Nephron progenitor cell (in vitro differentiated cells): Measurements from ENCODE around the gene RBM47.

Experiments
- DNase-seq: peaks from one replicate; pipeline ENCODE4 v3.0.0; 2021
- H3K27ac Mint-ChIP-seq: 2 replicates; pipeline ENCODE4 v1.8.0; 2021; ENCODE audit warnings: mild to moderate bottlenecking, moderate library complexity, mixed read lengths
- H3K27me3 Mint-ChIP-seq: 2 replicates; pipeline ENCODE4 v1.8.0; 2021; ENCODE audit warnings: mild to moderate bottlenecking, low read depth, mixed read lengths; ENCODE audit not compliant: poor library complexity
- H3K36me3 Mint-ChIP-seq: 2 replicates; pipeline ENCODE4 v1.8.0; 2021; ENCODE audit warnings: low read depth, mixed read lengths
- H3K4me1 Mint-ChIP-seq: 2 replicates; pipeline ENCODE4 v1.8.0; 2021; ENCODE audit warnings: mixed read lengths
- H3K4me3 Mint-ChIP-seq: 2 replicates; pipeline ENCODE4 v1.8.0; 2021; ENCODE audit warnings: mild to moderate bottlenecking, moderate library complexity, mixed read lengths
- H3K9me3 Mint-ChIP-seq: 2 replicates; pipeline ENCODE4 v1.8.0; 2021; ENCODE audit warnings: mild to moderate bottlenecking, moderate library complexity, mixed read lengths
- CTCF ChIP-seq: fragments of 200-600 bp; sonication (generic); IDR thresholded peaks from 2 replicates; pipeline ENCODE4 v1.5.0; 2021; ENCODE audit warnings: antibody characterized with exemption

The RBM47 gene

GRCh38 chr4:40592034-40592433 is 37.6 kb downstream of the RBM47 start:
- no peak for DNase-seq
- Mint-ChIP-seq H3K27me3 (peaks cover 4% of the 10 kb centered on the region), H3K4me1 (peaks cover 14% of the 10 kb centered on the region)

GRCh38 chr4:40587826-40588225 is 41.8 kb downstream of the RBM47 start:
- no peak overlapping the region for H3K4me3 Mint-ChIP-seq
- no peak overlapping the region for H3K27ac Mint-ChIP-seq
- DNase-seq: no peak
- peaks cover 5% of the 10 kb centered on the region for H3K27me3 Mint-ChIP-seq
- TF ChIP-seq CTCF: no peak
- H3K36me3 Mint-ChIP-seq: no peaks in the 10 kb centered on the region
- peaks cover 21% of the 10 kb centered on the region for H3K9me3 Mint-ChIP-seq
- peaks cover 29% of the 10 kb centered on the region for H3K4me1 Mint-ChIP-seq

More at GRCh38 chr4:40592034-40592433, 37.6 kb downstream of the RBM47 start:
- H3K36me3 Mint-ChIP-seq: no peaks in the 10 kb centered on the region
- H3K9me3 Mint-ChIP-seq: peaks cover 21% of the 10 kb centered on the region
- H3K27ac Mint-ChIP-seq: no peak overlapping the region
- no peak overlapping the region for H3K4me3 Mint-ChIP-seq
- no peak for TF ChIP-seq CTCF

GRCh38 chr4:40587351-40587750 is 42.3 kb downstream of the RBM47 start:
- no peaks in the 10 kb centered on the region for H3K36me3 Mint-ChIP-seq
- no peak for DNase-seq
- H3K9me3 Mint-ChIP-seq: peaks cover 21% of the 10 kb centered on the region
- no peak for TF ChIP-seq CTCF
- peaks cover 6% of the 10 kb centered on the region for H3K27me3 Mint-ChIP-seq
- peaks cover 32% of the 10 kb centered on the region for H3K4me1 Mint-ChIP-seq
- no peak overlapping the region for H3K4me3 Mint-ChIP-seq
- H3K27ac Mint-ChIP-seq: no peak overlapping the region

- no peaks in the 10 kb centered on the region for H3K36me3 Mint-ChIP-seq
- H3K27ac Mint-ChIP-seq: no peak overlapping the region
- H3K4me1 Mint-ChIP-seq: peaks cover 36% of the 10 kb centered on the region
- no peak overlapping the region for H3K4me3 Mint-ChIP-seq
- TF ChIP-seq CTCF: no peak
- peaks cover 6% of the 10 kb centered on the region for H3K27me3 Mint-ChIP-seq
- peaks cover 17% of the 10 kb centered on the region for H3K9me3 Mint-ChIP-seq
- no peak for DNase-seq
Measured at GRCh38 chr4:40586729-40587128, 42.9 kb downstream of the RBM47 start.

GRCh38 chr4:40586034-40586433 is 43.6 kb downstream of the RBM47 start:
- H3K27ac Mint-ChIP-seq: peak overlapping the region; percentile 20
- peaks cover 6% of the 10 kb centered on the region for H3K27me3 Mint-ChIP-seq
- TF ChIP-seq CTCF: no peak
- H3K9me3 Mint-ChIP-seq: peaks cover 12% of the 10 kb centered on the region
- no peaks in the 10 kb centered on the region for H3K36me3 Mint-ChIP-seq
- DNase-seq: no peak
- H3K4me3 Mint-ChIP-seq: no peak overlapping the region
- peaks cover 41% of the 10 kb centered on the region for H3K4me1 Mint-ChIP-seq

GRCh38 chr4:40585201-40585799 is 44.4 kb downstream of the RBM47 start:
- TF ChIP-seq CTCF: no peak
- peaks cover 5% of the 10 kb centered on the region for H3K9me3 Mint-ChIP-seq
- peaks cover 46% of the 10 kb centered on the region for H3K4me1 Mint-ChIP-seq
- H3K36me3 Mint-ChIP-seq: no peaks in the 10 kb centered on the region
- DNase-seq: no peak
- peaks cover 6% of the 10 kb centered on the region for H3K27me3 Mint-ChIP-seq
- H3K27ac Mint-ChIP-seq: no peak overlapping the region
- H3K4me3 Mint-ChIP-seq: no peak overlapping the region
